Small intestine (tissue), 7 donors: ENCODE results near the gene SYP. TPM values are rescaled to one million over a fixed set of nuclear protein-coding genes. Genes with fewer than 3 reads are reported as not detected.

Experiments used
- DNase-seq, 2 donors: peaks; one replicate each; pipeline versions ENCODE4 v3.0.0 to v3.0.0-alpha.2; 2013
- FAIRE-seq: peaks from 2 replicates; lab custom pipeline; 2012; peaks lifted over from hg19 to GRCh38; lab: Jason Lieb, UNC
- H3K27ac ChIP-seq, 3 donors: one replicate each; pipeline ENCODE4 v1.5.1; 2013; ENCODE audit warnings: low read length in 2 of 3, mild to moderate bottlenecking in 2 of 3, control low read depth in 1 of 3, inconsistent platforms in 1 of 3, low read depth in 1 of 3, moderate library complexity in 1 of 3
- H3K27me3 ChIP-seq, 3 donors: one replicate each; pipeline ENCODE4 v1.6.1; 2013; ENCODE audit warnings: low read length in 3 of 3, inconsistent platforms in 1 of 3; ENCODE audit not compliant: control insufficient read depth in 3 of 3, insufficient read depth in 3 of 3
- H3K36me3 ChIP-seq, 3 donors: one replicate each; pipeline ENCODE4 v1.6.1; 2013; ENCODE audit warnings: low read length in 3 of 3, inconsistent platforms in 1 of 3, low read depth in 1 of 3, mild to moderate bottlenecking in 1 of 3, moderate library complexity in 1 of 3; ENCODE audit not compliant: control insufficient read depth in 3 of 3, insufficient read depth in 2 of 3
- H3K4me1 ChIP-seq, 3 donors: one replicate each; pipeline ENCODE4 v1.6.1; 2013; ENCODE audit warnings: low read length in 2 of 3, inconsistent platforms in 1 of 3, low read depth in 1 of 3, mild to moderate bottlenecking in 1 of 3, moderate library complexity in 1 of 3; ENCODE audit not compliant: control insufficient read depth in 3 of 3, insufficient read depth in 2 of 3
- H3K4me3 ChIP-seq, 3 donors: one replicate each; pipeline ENCODE4 v1.5.1; 2013; ENCODE audit warnings: low read length in 3 of 3, control low read depth in 1 of 3, inconsistent platforms in 1 of 3, low read depth in 1 of 3, mild to moderate bottlenecking in 1 of 3, moderate library complexity in 1 of 3
- H3K9me3 ChIP-seq, 2 donors: one replicate each; pipeline ENCODE4 v1.6.1; 2013; ENCODE audit warnings: low read depth in 1 of 2, low read length in 1 of 2; ENCODE audit not compliant: control insufficient read depth in 2 of 2, insufficient read depth in 1 of 2
- WGBS, 3 donors: extraction: QIAGEN DNeasy Blood & Tissue Kit; methylation state at CpG; one replicate each; pipeline ENCODE4 v1.1.7; 2013; 5-methylcytosine and 5-hydroxymethylcytosine counted together
- polyA plus RNA-seq, 4 donors: library from polyadenylated mRNA; stranded (reverse) in 3 of 4; unstranded in 1 of 4; fragments of 200-250 nt in 3 of 4; fragments of 120-200 nt in 1 of 4; gene quantifications; one replicate each; pipeline versions ENCODE4 v1.2.1 to v1.2.3, GENCODE V29; 2013
- donor health status: healthy with polysubstance abuse.
- donor health status: control.
- donor health status: control.
- donor health status: Bipolar disorder and iron deficiency.
- donor health status: healthy.

Gene SYP
- polyA plus RNA-seq, 4 donors, result 2.2 to 33.5 (median 7.0) TPM

DNA sequence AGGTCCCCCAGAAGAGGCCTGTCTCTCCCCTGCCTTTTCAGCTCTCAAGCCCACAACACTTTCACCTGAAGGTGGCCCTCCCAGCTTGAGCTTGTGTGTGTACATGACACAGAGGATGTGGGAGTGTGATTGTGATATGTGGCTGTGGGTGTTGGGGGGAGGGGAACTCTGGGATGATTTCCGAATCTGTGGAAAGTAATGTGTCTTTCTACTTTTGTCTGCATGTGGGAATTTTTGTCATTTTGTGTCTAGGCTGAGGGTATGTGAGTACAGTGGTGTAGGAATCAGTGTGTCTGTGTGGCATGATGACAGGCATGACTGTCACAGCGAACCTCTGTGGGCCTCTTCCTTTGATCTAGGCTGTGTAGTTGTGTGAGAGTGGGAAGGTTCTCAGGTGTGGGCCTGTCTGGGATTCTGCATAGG, 6.4 kb downstream of the SYP start:
- FAIRE-seq, result no peak
- no peak for DNase-seq

DNA sequence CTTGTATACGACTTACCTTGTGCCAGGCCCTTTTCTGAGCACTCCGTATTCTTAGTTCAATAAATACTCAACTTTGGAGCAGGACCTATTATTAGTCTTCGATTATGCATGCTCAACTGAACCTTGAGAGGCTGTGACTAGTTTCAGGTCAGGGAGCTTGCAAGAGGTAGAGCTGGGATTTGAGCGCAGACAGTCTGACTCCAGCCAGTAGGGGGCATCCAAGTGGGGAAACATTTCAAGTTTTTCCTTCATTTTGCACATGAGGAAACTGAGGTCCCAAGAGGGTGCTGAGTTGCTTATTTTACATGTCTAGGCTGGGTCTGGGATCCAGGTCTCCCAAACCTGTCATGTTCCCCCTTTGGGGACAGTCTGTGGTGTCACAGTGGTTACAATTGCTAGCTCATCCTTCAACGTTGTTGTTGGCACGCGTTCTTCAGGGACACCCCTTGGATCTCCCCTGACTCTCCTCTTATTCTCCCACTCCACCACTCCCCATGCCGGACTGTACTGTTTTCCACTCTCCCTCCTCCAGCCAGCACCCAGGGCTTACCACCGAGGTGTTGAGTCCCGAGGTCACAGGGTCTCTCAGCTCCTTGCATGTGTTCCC, 7.2 kb downstream of the SYP start:
- peaks cover 0 to 3% (median 0%) of the 10 kb centered on the region in 3 donors for H3K4me1 ChIP-seq
- WGBS, 3 donors, result 56 to 67% (median 62%) methylated on average over 10 of the region's 10 CpGs
- no peak overlapping the region for H3K27ac ChIP-seq
- DNase-seq (peak in 1 of 2 donors; percentile 36), FAIRE-seq (no peak)
- H3K9me3 ChIP-seq, result no peaks in the 10 kb centered on the region
- H3K27me3 ChIP-seq, result no peaks in the 10 kb centered on the region
- H3K4me3 ChIP-seq, result no peak overlapping the region
- H3K36me3 ChIP-seq, result no peaks in the 10 kb centered on the region

More for the DNA sequence above, 6.4 kb downstream of the SYP start:
- no peaks in the 10 kb centered on the region for H3K9me3 ChIP-seq
- WGBS, 3 donors, result 64 to 80% (median 76%) methylated on average over 2 of the region's 2 CpGs
- no peak overlapping the region for H3K27ac ChIP-seq
- H3K4me1 ChIP-seq, result peaks cover 0 to 3% (median 0%) of the 10 kb centered on the region in 3 donors
- no peaks in the 10 kb centered on the region for H3K36me3 ChIP-seq
- H3K27me3 ChIP-seq, result peaks cover 0 to 1% (median 0%) of the 10 kb centered on the region in 3 donors
- no peak overlapping the region for H3K4me3 ChIP-seq

DNA sequence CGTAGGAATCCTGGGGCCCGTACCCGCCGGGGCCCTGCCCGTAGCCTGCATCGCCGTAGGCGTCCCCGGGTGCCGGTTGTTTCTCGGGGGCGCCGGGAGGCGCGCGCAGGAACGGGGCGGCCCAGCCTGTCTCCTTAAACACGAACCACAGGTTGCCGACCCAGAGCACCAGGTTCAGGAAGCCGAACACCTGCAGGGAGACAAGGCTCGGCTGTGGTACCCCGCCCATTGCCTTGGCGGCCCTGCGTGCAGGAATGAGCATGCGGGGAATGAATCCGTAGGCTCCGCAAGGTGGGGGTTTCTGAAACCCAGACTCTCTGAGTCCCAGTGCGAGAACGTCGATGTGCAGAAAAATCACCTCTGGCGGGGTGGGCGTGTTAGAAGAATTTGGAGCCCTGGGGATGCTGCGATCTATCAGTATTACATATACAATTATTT, 8.4 kb downstream of the SYP start:
- Histone ChIP-seq H3K9me3 (no peaks in the 10 kb centered on the region), H3K27me3 (no peaks in the 10 kb centered on the region), H3K4me3 (peak overlapping the region; percentile 26 to 67 (median 46)), H3K4me1 (peaks cover 0 to 3% (median 0%) of the 10 kb centered on the region in 3 donors), H3K36me3 (no peaks in the 10 kb centered on the region), H3K27ac (peak overlapping the region; percentile 70 to 95 (median 92))
- FAIRE-seq (no peak), DNase-seq (peak in 1 of 2 donors; percentile 38)
- WGBS, 3 donors, result 1 to 53% (median 13%) methylated on average over 13 to 34 of the region's 34 CpGs

DNA sequence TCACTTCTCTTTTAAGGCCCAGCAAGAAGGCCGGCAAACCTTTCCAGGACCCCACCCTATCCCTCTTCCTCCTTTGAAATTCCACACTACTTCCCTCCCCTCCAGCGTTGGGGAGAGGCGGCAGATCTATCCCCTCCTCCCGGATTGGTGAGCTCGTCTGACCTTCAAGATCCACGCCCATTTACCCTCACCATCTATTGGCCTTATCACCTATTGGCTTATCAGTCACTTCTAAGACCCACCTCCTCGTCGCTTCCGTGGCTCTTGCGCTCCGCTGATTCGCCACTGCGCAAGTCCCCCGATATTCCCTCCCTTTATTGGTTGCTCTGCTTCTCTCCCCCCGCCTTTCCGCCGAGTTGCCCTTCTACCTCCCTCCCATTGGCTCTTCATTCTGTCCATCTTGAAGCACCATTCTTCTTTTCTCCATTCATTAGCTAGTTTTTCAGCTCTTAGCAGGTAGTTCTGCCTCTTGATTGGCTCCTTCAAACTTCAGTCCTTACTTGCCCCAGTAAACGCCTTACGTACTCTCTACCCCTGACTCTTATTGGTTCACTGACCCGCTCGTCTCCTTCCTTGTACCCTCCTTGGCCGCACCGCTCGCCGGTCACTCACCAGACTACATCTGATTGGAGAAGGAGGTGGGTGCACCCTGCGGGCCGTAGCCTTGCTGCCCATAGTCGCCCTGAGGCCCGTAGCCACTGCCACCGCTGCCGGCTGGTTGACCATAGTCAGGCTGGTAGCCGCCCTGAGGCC, 9.0 kb downstream of the SYP start:
- peak overlapping the region; percentile 26 to 67 (median 46) for H3K4me3 ChIP-seq
- FAIRE-seq (peak; percentile 99), DNase-seq (peak; percentile 94 to 97)
- H3K4me1 ChIP-seq, result peaks cover 0 to 3% (median 0%) of the 10 kb centered on the region in 3 donors
- no peaks in the 10 kb centered on the region for H3K9me3 ChIP-seq
- H3K27ac ChIP-seq, result peak overlapping the region; percentile 70 to 95 (median 92)
- no peaks in the 10 kb centered on the region for H3K27me3 ChIP-seq
- H3K36me3 ChIP-seq, result no peaks in the 10 kb centered on the region
- WGBS, 3 donors, result 0 to 45% (median 18%) methylated on average over 29 to 32 of the region's 32 CpGs

DNA sequence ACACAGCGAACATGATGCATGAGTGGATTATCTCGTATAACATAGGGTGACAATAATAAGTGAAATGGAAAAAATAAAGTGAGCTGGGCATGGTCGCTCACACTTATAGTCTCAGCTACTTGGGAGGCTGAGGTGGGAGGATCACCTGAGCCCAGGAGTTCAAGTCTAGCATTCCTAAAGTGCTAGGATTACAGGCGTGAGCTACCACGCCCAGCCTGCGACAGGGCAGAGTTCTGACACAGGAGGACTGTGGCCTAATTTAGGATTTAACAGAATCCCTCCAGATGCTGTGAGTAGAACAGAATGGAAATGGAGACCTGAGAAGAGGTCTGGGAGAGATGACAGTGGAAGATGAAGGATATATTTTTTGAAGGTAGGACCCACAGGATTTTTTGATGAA, 10.4 kb downstream of the SYP start:
- WGBS, 3 donors, result 50 to 70% (median 63%) methylated on average over 6 of the region's 6 CpGs
- H3K9me3 ChIP-seq, result no peaks in the 10 kb centered on the region
- H3K27ac ChIP-seq, result peak overlapping the region in 2 of 3 donors; percentile 7 to 72
- peaks cover 0 to 10% (median 0%) of the 10 kb centered on the region in 3 donors for H3K4me1 ChIP-seq
- no peaks in the 10 kb centered on the region for H3K27me3 ChIP-seq
- no peak for DNase-seq
- H3K36me3 ChIP-seq, result no peaks in the 10 kb centered on the region
- no peak overlapping the region for H3K4me3 ChIP-seq
- FAIRE-seq, result no peak

DNA sequence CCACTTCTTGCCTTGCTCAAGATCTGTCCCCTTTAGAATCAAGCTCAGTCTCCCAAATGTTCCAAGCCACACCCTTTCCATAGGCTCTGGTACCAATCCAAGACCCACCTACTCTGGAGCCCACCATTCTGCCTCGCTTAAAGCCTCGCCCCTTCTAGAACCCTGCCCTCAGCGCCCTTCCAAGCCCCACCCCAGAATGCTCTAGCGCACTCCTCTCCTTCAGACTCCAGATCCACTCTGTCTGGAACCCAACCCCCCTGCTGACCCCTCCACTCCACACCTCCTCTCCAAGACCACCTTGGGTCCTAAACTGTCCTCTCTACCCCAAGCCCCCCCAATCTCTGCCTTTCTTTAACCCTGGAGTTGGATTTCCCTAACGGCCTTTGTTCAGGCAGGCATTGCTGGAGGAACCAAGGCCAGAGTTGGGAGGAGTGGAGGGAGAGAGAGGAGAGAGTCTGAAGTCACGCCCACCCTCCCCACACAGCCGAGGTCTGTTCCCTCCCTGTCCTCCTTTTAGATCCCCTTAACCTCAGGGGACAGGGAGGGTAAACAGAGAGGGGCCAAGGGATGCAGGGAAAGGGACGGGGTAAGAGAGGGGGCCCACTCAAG, 11.4 kb downstream of the SYP start:
- Histone ChIP-seq H3K36me3 (peaks cover 0 to 3% (median 0%) of the 10 kb centered on the region in 3 donors), H3K27ac (no peak overlapping the region), H3K27me3 (no peaks in the 10 kb centered on the region), H3K4me1 (peaks cover 0 to 12% (median 3%) of the 10 kb centered on the region in 3 donors), H3K9me3 (no peaks in the 10 kb centered on the region), H3K4me3 (no peak overlapping the region)
- FAIRE-seq (no peak), DNase-seq (no peak)
- WGBS, 3 donors, result 58 to 69% (median 63%) methylated on average over 8 of the region's 8 CpGs

DNA sequence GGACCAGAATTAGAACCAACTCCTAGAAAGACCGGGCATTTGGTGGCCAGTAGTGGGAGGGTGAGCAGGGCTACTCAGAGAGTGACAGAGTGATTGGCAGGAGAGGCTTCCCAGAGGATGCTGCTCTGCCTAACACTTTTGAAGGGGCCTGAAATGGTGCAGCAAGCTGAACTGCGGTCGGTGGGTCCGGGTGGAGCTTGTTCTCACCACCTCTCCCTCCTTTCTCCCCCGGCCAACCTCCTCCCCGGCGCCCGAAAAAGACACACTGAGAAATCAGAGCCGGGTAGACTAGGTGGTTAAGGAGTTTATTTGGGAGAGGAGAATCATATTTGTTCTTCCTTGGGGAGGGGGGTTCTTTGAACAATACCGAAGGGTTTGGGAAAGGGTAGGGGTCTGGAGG, 12.5 kb downstream of the SYP start:
- Histone ChIP-seq H3K4me1 (peaks cover 0 to 12% (median 3%) of the 10 kb centered on the region in 3 donors), H3K9me3 (no peaks in the 10 kb centered on the region), H3K36me3 (peaks cover 0 to 10% (median 4%) of the 10 kb centered on the region in 3 donors), H3K27me3 (no peaks in the 10 kb centered on the region), H3K27ac (no peak overlapping the region), H3K4me3 (no peak overlapping the region)
- 73 to 82% (median 78%) methylated on average over 5 to 10 of the region's 10 CpGs for WGBS, 3 donors
- no peak for DNase-seq
- no peak for FAIRE-seq

DNA sequence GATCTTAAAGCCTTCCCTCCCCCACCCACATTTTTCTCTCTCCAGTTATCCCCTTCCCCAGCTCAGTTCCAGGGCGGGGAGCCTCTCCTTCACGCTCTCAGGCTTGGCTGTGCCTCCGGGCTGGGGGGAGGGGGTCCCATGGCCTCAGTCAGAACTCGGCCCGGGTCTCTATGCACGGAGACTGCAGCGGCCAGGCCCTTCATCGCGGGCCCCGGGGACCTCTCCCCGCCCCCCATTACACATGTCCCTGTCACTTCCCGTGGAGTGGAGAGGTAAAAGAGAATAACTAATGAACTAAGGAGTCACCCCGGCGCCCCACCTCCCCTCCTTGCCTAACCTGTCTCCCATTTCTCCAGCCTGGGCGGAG, 13.0 kb downstream of the SYP start:
- 74 to 81% (median 74%) methylated on average over 6 to 15 of the region's 15 CpGs for whole genome bisulfite sequencing, 3 donors
- DNase-seq (no peak), FAIRE-seq (no peak)
- H3K27me3 ChIP-seq, result no peaks in the 10 kb centered on the region
- peaks cover 0 to 13% (median 4%) of the 10 kb centered on the region in 3 donors for H3K36me3 ChIP-seq
- H3K4me3 ChIP-seq, result no peak overlapping the region
- H3K4me1 ChIP-seq, result peaks cover 0 to 12% (median 3%) of the 10 kb centered on the region in 3 donors
- no peak overlapping the region for H3K27ac ChIP-seq
- no peaks in the 10 kb centered on the region for H3K9me3 ChIP-seq
